K562 (cell line): ENCODE results near the gene ANKRD12. TPM values are rescaled to one million over a fixed set of nuclear protein-coding genes. Genes with fewer than 3 reads are reported as not detected.
"Not testable (repeated sequence)": the region's sequence is repeated elsewhere in the genome, so short reads cannot be mapped to it uniquely, and the experiment has no call there.

Experiments
- ATAC-seq: fragments of 200-7000 bp; cut with Tn5 transposase; 3 replicates; pipeline ENCODE4 v1.9.1; 2020; ENCODE audit warnings: moderate library complexity
- BruUV-seq: library from RNA; stranded (reverse); fragments of 400-500 nt; replicated peaks from 2 replicates; lab custom pipeline; 2021; lab: Mats Ljungman, UMichigan
- CTCF ChIA-PET: fragments of 300-600 bp; formaldehyde crosslinking; extraction: SDS; loops from one replicate; lab custom pipeline; 2021; ENCODE audit warnings: low intra/inter-chr PET ratio; lab: Yijun Ruan, JAX
- POLR2A ChIA-PET: fragments of 300-600, 350-650 bp; sonication (Branson Sonifier 250); formaldehyde crosslinking; extraction: SDS; loops from one replicate; lab custom pipeline; 2021; ENCODE audit warnings: antibody characterized with exemption, inconsistent platforms; lab: Yijun Ruan, JAX
- DNase-seq, 4 experiments: peaks; one replicate each; pipeline versions ENCODE4 v3.0.0 to v3.0.0-alpha.2; 2011 to 2018; ENCODE audit warnings: low spot score in 3 of 4, mixed read lengths in 3 of 4; ENCODE audit errors: extremely low read depth in 1 of 4
- FAIRE-seq: peaks from 2 replicates; lab custom pipeline; 2011; peaks lifted over from hg19 to GRCh38; lab: Jason Lieb, UNC
- H2AFZ ChIP-seq: 2 replicates; pipeline ENCODE4 v1.6.0; 2011; ENCODE audit warnings: low read depth, low read length, control low read depth, inconsistent platforms
- H3K27ac ChIP-seq: fragments of 200-600 bp; 3 replicates; pipeline ENCODE4 v1.8.0; 2011; ENCODE audit warnings: low read depth, mild to moderate bottlenecking, control low read depth, inconsistent platforms, low read length, moderate library complexity, mixed read lengths; ENCODE audit errors: extremely low read depth
- H3K27me3 ChIP-seq, 2 experiments: fragments of 300-600 bp in 1 of 2; 2 replicates in 1 of 2; 3 replicates in 1 of 2; pipeline versions ENCODE4 v1.6.0 to v1.8.0; 2011; ENCODE audit warnings: inconsistent platforms in 2 of 2, low read length in 2 of 2, mild to moderate bottlenecking in 1 of 2, mixed read lengths in 1 of 2, moderate library complexity in 1 of 2; ENCODE audit not compliant: control insufficient read depth in 2 of 2, insufficient read depth in 2 of 2
- H3K36me3 ChIP-seq: fragments of 300-600 bp; 3 replicates; pipeline ENCODE4 v1.8.0; 2011; ENCODE audit warnings: mild to moderate bottlenecking, low read length, inconsistent platforms; ENCODE audit not compliant: control insufficient read depth, insufficient read depth
- H3K4me1 ChIP-seq, 2 experiments: fragments of 200-600 bp in 1 of 2; replicated peaks in 1 of 2; 2 replicates in 1 of 2; 3 replicates in 1 of 2; pipeline versions ENCODE4 v1.5.1 to v1.8.0; 2011; ENCODE audit warnings: inconsistent platforms in 2 of 2, low read length in 2 of 2, mild to moderate bottlenecking in 1 of 2, mixed read lengths in 1 of 2, moderate library complexity in 1 of 2; ENCODE audit not compliant: control insufficient read depth in 2 of 2, insufficient read depth in 2 of 2
- H3K4me2 ChIP-seq: 2 replicates; pipeline ENCODE4 v1.6.1; 2011; ENCODE audit warnings: low read length, control low read depth, inconsistent platforms, mixed read lengths; ENCODE audit not compliant: insufficient read depth
- H3K4me3 ChIP-seq: fragments of 200-600 bp; sonication (generic), shearing (Covaris generic); 2 replicates; pipeline ENCODE4 v1.5.1; 2016; ENCODE audit warnings: control low read depth, inconsistent platforms
- H3K79me2 ChIP-seq: fragments of 200-600 bp; 3 replicates; pipeline ENCODE4 v1.8.0; 2011; ENCODE audit warnings: low read length, inconsistent platforms; ENCODE audit not compliant: control insufficient read depth, insufficient read depth
- H3K9ac ChIP-seq, 2 experiments: 2 replicates each; pipeline versions ENCODE4 v1.6.0 to v1.6.1; 2011; ENCODE audit warnings: low read depth in 2 of 2, low read length in 2 of 2, control low read depth in 1 of 2, inconsistent platforms in 1 of 2, mild to moderate bottlenecking in 1 of 2, mixed read lengths in 1 of 2; ENCODE audit not compliant: insufficient read depth in 1 of 2
- H3K9me1 ChIP-seq: one replicate; pipeline ENCODE4 v1.6.0; 2011; ENCODE audit warnings: inconsistent platforms, mild to moderate bottlenecking, low read length, moderate library complexity; ENCODE audit not compliant: control insufficient read depth, insufficient read depth
- H3K9me3 ChIP-seq: replicated peaks from 2 replicates; pipeline ENCODE4 v1.5.1; 2011; ENCODE audit warnings: low read depth, low read length, inconsistent platforms; ENCODE audit not compliant: control insufficient read depth, insufficient read depth
- H4K20me1 ChIP-seq: replicated peaks from 2 replicates; pipeline ENCODE4 v1.6.1; 2011; ENCODE audit warnings: low read length, inconsistent platforms, mixed read lengths; ENCODE audit not compliant: control insufficient read depth, insufficient read depth
- WGBS: fragments of 100-300 bp; shearing (Covaris generic); methylation state at CpG from one replicate; pipeline ENCODE4 v1.1.6; 2016; ENCODE audit warnings: low coverage, mixed read lengths; ENCODE audit not compliant: insufficient coverage; ENCODE audit errors: missing lambda C conversion rate; 5-methylcytosine and 5-hydroxymethylcytosine counted together
- in situ Hi-C: fragments of 300-500 bp; cut with MboI; formaldehyde crosslinking; loops from 4 replicates; pipeline ENCODE4 v1.15.0; 2018; ENCODE audit warnings: inconsistent platforms, mixed read lengths
- intact Hi-C: fragments of 100-400 bp; cut with micrococcal nuclease; formaldehyde crosslinking; loops from 2 replicates; pipeline ENCODE4 v1.14.2; 2022
- polyA plus RNA-seq, 8 experiments: library from polyadenylated mRNA; depleted of rRNA in 4 of 8; stranded (reverse) in 5 of 8; unstranded in 3 of 8; fragments of >200 nt; fragmentation: Nextera tagmentation in 2 of 8; fragmentation: Illumina TruSeq in 1 of 8; extraction: Ambion mirVana in 2 of 8; extraction: Trizol in 1 of 8; gene quantifications; 2 replicates each; pipeline versions ENCODE4 v1.2.1 to v1.2.3, GENCODE V29; 2011 to 2014; ENCODE audit warnings: inconsistent platforms in 1 of 8, missing spikeins in 1 of 8
- total RNA-seq, 7 experiments: library from RNA; depleted of rRNA in 6 of 7; stranded (reverse); fragments of >200 nt in 6 of 7; fragmentation: Illumina TruSeq in 2 of 7; extraction: Trizol in 2 of 7; gene quantifications; 2 replicates each; pipeline versions ENCODE4 v1.2.1 to v1.2.3, GENCODE V29; 2011 to 2021; ENCODE audit warnings: low replicate concordance in 1 of 7
- TF ChIP-seq, protein P1 (sequence below), 2 experiments: fragments of 450-650 bp; IDR thresholded peaks; 2 replicates each; pipeline ENCODE4 v1.6.1; 2018; ENCODE audit warnings: mild to moderate bottlenecking in 2 of 2, low read depth in 1 of 2; ENCODE audit not compliant: partially characterized antibody in 2 of 2

The ANKRD12 gene
- total and polyA plus RNA-seq, 9 of the 15 experiments (the other 6 are each of a cell fraction or from before 2014, with no cell fraction given): 6.6 to 28.2 (median 16.0) TPM

DNA sequence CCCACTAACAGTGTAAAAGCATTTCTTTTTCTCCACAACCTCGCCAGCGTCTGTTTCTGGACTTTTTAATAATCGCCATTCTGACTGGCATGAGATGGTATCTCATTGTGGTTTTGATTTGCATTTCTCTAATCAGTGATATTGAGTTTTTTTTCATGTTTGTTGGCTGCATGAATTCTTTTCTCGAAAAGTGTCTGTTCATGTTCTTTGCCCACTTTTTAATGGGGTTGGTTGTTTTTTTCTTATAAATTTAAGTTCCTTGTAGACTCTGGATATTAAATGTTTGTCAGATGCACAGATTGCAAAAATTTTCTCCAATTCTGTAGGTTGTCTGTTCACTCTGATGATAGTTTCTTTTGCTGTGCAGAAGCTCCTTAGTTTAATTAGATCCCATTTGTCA is 26.1 kb downstream of the ANKRD12 start:
- Histone ChIP-seq H3K79me2 (peaks cover 69% of the 10 kb centered on the region), H3K9me3 (peaks cover 17% of the 10 kb centered on the region)
- POLR2A ChIA-PET: interaction anchor here (0.8 kb wide), 1 partner anchor 360 kb away, joined by 3 read pairs; no protein-coding TSS in a partner anchor
- intact Hi-C loops, H3K36me3 ChIP-seq, H3K9me1 ChIP-seq, FAIRE-seq, H2AFZ ChIP-seq, in situ Hi-C loops, DNase-seq, H3K4me2 ChIP-seq, H4K20me1 ChIP-seq, H3K4me1 ChIP-seq, BruUV-seq, H3K27ac ChIP-seq, H3K27me3 ChIP-seq, H3K9ac ChIP-seq, ATAC-seq, H3K4me3 ChIP-seq, CTCF ChIA-PET: not testable (repeated sequence)
- 93% methylated on average over 4 of the region's 4 CpGs for WGBS
- TF ChIP-seq, protein P1, sequence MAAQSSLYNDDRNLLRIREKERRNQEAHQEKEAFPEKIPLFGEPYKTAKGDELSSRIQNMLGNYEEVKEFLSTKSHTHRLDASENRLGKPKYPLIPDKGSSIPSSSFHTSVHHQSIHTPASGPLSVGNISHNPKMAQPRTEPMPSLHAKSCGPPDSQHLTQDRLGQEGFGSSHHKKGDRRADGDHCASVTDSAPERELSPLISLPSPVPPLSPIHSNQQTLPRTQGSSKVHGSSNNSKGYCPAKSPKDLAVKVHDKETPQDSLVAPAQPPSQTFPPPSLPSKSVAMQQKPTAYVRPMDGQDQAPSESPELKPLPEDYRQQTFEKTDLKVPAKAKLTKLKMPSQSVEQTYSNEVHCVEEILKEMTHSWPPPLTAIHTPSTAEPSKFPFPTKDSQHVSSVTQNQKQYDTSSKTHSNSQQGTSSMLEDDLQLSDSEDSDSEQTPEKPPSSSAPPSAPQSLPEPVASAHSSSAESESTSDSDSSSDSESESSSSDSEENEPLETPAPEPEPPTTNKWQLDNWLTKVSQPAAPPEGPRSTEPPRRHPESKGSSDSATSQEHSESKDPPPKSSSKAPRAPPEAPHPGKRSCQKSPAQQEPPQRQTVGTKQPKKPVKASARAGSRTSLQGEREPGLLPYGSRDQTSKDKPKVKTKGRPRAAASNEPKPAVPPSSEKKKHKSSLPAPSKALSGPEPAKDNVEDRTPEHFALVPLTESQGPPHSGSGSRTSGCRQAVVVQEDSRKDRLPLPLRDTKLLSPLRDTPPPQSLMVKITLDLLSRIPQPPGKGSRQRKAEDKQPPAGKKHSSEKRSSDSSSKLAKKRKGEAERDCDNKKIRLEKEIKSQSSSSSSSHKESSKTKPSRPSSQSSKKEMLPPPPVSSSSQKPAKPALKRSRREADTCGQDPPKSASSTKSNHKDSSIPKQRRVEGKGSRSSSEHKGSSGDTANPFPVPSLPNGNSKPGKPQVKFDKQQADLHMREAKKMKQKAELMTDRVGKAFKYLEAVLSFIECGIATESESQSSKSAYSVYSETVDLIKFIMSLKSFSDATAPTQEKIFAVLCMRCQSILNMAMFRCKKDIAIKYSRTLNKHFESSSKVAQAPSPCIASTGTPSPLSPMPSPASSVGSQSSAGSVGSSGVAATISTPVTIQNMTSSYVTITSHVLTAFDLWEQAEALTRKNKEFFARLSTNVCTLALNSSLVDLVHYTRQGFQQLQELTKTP (IDR thresholded peaks at IDR 0.05; ENCODE audit: low read depth in 1 of 2, partially characterized antibody in 2 of 2): peak in 1 of 2 experiments; percentile 96
